ENCODE measurements around the gene SCG2.

SCG2 gene, protein sequence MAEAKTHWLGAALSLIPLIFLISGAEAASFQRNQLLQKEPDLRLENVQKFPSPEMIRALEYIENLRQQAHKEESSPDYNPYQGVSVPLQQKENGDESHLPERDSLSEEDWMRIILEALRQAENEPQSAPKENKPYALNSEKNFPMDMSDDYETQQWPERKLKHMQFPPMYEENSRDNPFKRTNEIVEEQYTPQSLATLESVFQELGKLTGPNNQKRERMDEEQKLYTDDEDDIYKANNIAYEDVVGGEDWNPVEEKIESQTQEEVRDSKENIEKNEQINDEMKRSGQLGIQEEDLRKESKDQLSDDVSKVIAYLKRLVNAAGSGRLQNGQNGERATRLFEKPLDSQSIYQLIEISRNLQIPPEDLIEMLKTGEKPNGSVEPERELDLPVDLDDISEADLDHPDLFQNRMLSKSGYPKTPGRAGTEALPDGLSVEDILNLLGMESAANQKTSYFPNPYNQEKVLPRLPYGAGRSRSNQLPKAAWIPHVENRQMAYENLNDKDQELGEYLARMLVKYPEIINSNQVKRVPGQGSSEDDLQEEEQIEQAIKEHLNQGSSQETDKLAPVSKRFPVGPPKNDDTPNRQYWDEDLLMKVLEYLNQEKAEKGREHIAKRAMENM

DNA sequence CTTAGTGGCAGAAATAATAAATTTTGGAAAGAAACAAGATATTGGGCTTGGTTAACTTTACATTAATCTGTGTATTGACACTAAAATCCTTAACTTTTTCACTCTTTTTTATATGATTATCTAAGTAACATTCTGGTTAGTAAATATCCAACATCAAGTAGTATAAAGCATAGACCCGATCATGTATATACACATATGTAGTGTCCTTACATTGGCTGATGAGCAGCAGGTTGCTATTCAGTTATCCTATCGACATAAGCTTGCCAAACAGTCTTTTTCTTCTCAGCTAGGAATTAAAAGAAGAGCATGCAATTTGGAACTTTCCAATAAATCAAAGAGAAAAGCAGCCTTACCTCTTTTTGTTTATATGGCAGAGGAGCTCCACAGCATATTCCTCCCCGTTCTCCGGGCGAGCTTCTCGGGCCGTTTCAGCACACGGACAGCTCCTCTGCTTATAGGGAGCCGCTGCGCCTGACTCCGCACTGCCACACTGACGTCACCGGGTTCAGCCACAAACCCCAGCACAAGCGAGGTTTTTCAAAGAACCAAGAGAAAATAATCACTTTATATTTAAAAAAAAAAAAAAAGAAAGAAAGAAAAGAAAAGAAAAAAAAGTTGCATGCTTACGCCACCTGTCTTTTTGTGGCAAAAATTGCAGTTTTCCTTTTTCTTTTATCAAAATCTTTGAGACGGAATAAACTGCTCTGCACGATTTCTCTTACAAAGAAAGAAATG, at the start of gene SCG2:
SCG2 (minus strand) TSS at position 430 of the 735 bp plus-strand sequence. CDS start 3,079 bp downstream, outside the sequence.
- TF ChIP-seq, protein P1, sequence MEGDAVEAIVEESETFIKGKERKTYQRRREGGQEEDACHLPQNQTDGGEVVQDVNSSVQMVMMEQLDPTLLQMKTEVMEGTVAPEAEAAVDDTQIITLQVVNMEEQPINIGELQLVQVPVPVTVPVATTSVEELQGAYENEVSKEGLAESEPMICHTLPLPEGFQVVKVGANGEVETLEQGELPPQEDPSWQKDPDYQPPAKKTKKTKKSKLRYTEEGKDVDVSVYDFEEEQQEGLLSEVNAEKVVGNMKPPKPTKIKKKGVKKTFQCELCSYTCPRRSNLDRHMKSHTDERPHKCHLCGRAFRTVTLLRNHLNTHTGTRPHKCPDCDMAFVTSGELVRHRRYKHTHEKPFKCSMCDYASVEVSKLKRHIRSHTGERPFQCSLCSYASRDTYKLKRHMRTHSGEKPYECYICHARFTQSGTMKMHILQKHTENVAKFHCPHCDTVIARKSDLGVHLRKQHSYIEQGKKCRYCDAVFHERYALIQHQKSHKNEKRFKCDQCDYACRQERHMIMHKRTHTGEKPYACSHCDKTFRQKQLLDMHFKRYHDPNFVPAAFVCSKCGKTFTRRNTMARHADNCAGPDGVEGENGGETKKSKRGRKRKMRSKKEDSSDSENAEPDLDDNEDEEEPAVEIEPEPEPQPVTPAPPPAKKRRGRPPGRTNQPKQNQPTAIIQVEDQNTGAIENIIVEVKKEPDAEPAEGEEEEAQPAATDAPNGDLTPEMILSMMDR (IDR thresholded peaks at IDR 0.05; ENCODE audit: low read depth, low read length) = peak; percentile 37
- peak; percentile 93 to 94 for DNase-seq (ENCODE audit: low read depth in 2 of 2)
- H3K4me3 ChIP-seq (replicated peaks in 1 of 2; ENCODE audit: low read depth in 2 of 2, low read length in 2 of 2) = no peak within 1 kb of the TSS

DNA sequence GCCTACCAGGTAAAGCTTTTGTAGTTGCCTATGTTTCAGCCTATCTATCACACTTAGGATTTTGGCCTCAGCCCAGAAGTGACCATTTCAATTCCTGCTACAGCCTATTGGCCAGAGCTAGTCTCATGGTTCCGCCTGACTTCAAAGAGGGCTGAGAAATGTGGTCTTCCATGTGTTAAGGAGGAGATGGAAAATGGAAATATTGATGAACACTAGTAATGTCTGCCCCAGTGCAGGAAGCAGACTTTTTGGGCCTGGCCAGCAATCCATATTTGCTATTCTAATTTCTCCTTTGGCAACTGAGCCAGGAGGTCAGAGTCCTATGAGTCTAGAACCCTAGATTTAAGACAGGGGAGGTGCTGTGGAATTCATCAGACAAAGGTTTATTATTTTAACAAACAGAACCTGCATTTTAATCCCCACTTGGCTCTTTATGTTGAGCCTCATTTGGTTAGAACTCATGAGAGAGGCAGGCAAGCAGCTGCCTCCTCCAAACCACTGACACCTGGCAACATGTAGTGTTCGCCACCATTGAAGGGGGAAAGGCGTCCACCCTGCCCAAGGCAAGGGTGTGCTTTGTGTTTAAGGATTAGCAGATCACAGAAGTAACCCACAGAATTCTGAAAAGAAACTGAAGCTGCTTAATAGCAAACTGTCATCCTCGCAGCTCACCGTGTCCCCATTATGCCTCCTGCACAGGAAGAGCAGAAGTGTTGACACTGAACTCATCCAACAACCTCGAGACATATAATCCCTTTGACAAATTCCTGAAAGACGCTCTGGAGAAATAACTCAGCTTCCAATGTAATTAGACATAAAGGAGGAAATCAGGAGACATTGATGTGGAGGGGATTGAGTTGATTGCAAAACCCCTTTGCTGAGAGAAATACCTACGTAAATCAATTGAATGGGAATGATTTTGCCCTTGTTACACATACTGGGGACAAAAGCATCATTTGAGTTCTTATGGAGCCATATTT, 47.7 kb upstream of the SCG2 start:
- no peak for DNase-seq (ENCODE audit: low read depth in 2 of 2)
- TF ChIP-seq, protein P1 (IDR thresholded peaks at IDR 0.05; ENCODE audit: low read depth, low read length) = no peak
- no peak overlapping the region for H3K4me3 ChIP-seq (replicated peaks in 1 of 2; ENCODE audit: low read depth in 2 of 2, low read length in 2 of 2)

DNA sequence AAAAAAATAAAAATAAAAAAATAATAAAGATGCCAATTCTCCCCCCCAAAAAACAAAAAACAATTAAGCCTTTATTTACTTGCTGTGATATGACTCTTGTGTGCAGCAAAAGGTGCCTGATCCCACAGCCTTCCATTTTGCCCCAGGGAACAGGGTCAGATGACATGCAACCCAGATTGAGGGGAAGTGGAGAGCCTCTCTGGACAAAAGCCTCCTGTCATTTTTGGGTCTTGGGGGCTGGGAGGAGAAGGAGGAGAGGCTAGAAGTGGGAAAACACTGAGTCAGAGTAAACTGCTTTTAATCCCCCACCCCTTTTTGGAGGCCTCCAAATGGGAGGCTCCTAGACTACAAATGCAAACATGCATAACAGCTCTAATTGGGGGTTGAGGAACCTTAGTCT, 46.6 kb upstream of the SCG2 start:
- DNase-seq (ENCODE audit: low read depth in 2 of 2) = no peak

DNA sequence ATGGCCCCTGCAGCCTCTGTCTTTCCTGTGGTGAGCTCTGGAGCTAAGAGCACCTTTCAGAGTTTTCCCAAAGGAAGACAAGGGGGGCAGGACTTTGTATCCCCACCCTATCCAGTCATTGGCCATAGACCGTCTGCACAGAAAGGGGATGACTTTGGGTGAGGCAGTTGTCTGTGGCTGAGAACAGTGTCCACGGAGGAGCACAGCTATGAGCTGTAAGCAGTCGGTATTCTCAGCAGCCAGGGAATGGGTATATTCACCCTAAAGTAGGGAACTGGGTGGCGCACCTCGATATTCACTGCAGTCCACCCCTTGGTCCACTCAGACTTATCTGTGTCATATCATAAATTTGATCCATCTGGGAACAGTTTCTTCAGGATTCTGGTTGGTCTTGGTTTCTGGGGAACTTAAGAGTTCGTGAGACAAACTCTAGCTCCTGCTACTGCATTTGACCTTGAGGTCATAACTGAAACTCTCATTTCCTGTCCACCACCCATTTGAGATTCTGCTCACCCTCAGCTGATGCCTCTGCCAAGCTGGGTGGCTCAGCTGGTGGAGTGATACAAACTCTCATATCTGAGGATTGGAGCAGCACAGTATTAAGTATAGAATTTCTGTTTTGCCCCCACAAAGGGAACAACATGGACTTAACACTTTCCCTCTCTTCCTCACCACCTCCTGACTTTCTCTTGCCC, 45.2 kb upstream of the SCG2 start:
- DNase-seq (ENCODE audit: low read depth in 2 of 2) = peak; percentile 16 to 43
- TF ChIP-seq, protein P1 (IDR thresholded peaks at IDR 0.05; ENCODE audit: low read depth, low read length) = no peak
- no peak overlapping the region for H3K4me3 ChIP-seq (replicated peaks in 1 of 2; ENCODE audit: low read depth in 2 of 2, low read length in 2 of 2)

More for the DNA sequence above, 46.6 kb upstream of the SCG2 start:
- H3K4me3 ChIP-seq (replicated peaks in 1 of 2; ENCODE audit: low read depth in 2 of 2, low read length in 2 of 2) = no peak overlapping the region
- TF ChIP-seq, protein P1 (IDR thresholded peaks at IDR 0.05; ENCODE audit: low read depth, low read length) = no peak

DNA sequence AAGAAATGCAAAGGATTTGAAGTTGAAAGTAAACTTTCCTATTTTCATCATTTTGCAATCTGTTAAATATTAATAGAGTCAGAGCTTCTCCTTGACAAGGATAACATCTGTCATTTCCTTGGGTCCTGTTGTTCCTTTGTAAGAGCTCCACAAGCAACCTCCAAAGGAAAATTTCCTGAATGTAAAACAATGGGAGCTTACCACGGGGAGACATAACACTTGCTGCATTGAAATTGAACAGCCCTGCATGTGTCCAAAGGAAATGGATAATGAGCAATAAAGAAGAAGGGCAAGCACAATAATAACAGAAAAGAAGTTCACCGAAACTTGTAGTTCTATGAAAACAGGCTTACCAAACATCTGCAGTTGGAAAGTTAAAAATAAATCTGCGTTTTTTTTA, 42.0 kb upstream of the SCG2 start:
- no peak for DNase-seq (ENCODE audit: low read depth in 2 of 2)
- TF ChIP-seq, protein P1 (IDR thresholded peaks at IDR 0.05; ENCODE audit: low read depth, low read length) = no peak
- no peak overlapping the region for H3K4me3 ChIP-seq (replicated peaks in 1 of 2; ENCODE audit: low read depth in 2 of 2, low read length in 2 of 2)
